ENCODE results near the gene GUCY2C.

- TF ChIP-seq CTCF (IDR thresholded peaks at IDR 0.05) = peak; percentile 61 to 76 (median 66)
- no peak for TF ChIP-seq POLR2AphosphoS5 (IDR thresholded peaks at IDR 0.05)
Observed at GRCh38 chr12:14664434-14665023, 31.9 kb downstream of the GUCY2C start.
